ENCODE measurements around the gene ZNF787. TPM values are rescaled to one million over a fixed set of nuclear protein-coding genes. Genes with fewer than 3 reads are reported as not detected.

Gene ZNF787
- total and polyA plus RNA-seq, 10 of the 15 experiments (the other 5 are each of a cell fraction or from before 2014, with no cell fraction given): 0.23 to 39.9 (median 4.1) TPM

- ChIA-PET RAD21 (ENCODE audit: unreplicated experiment) (no interaction called here), CTCF (no interaction called here), POLR2A (no interaction called here), SMC1A (ENCODE audit: uncharacterized antibody, unreplicated experiment) (no interaction called here)
- Histone ChIP-seq H4K20me1 (ENCODE audit: control insufficient read depth, insufficient read depth) (no peaks in the 10 kb centered on the region), H3K27ac (ENCODE audit: control insufficient read depth, insufficient read depth) (no peak overlapping the region), H3K4me1 (ENCODE audit: control insufficient read depth, insufficient read depth, low read length) (peaks cover 9% of the 10 kb centered on the region), H3K9me3 (replicated peaks; ENCODE audit: control insufficient read depth, insufficient read depth, low read length) (no peaks in the 10 kb centered on the region), H3K9ac (ENCODE audit: control insufficient read depth, insufficient read depth, low read length) (no peak overlapping the region), H3K4me2 (ENCODE audit: control insufficient read depth, insufficient read depth) (no peak overlapping the region), H3K4me3 (no peak overlapping the region), H2AFZ (ENCODE audit: control insufficient read depth, low read depth, low read length) (no peak overlapping the region), H3K27me3 (replicated peaks in 1 of 2; ENCODE audit: control insufficient read depth in 2 of 2, insufficient read depth in 2 of 2, low read length in 1 of 2) (no peaks in the 10 kb centered on the region), H3K36me3 (ENCODE audit: control insufficient read depth in 2 of 2, insufficient read depth in 2 of 2, low read length in 1 of 2) (no peaks in the 10 kb centered on the region), H3K79me2 (ENCODE audit: control insufficient read depth, insufficient read depth, low read length) (no peaks in the 10 kb centered on the region)
- no peak for TF ChIP-seq EP300 (IDR thresholded peaks at IDR 0.05; ENCODE audit: borderline replicate concordance in 1 of 2, control insufficient read depth in 1 of 2, low read depth in 2 of 2, low read length in 2 of 2)
- no peak for TF ChIP-seq IKZF2 (IDR thresholded peaks at IDR 0.05)
- no peak for TF ChIP-seq ATF2 (IDR thresholded peaks at IDR 0.05; ENCODE audit: low read length)
- no peak for TF ChIP-seq KDM1A (IDR thresholded peaks at IDR 0.05; ENCODE audit: borderline replicate concordance)
- no peak for TF ChIP-seq BACH1 (IDR thresholded peaks at IDR 0.05; ENCODE audit: borderline replicate concordance)
- no peak for TF ChIP-seq TARDBP (IDR thresholded peaks at IDR 0.05; ENCODE audit: borderline replicate concordance)
- no peak for TF ChIP-seq HDAC2 (IDR thresholded peaks at IDR 0.05)
- no peak for TF ChIP-seq HSF1 (IDR thresholded peaks at IDR 0.05; ENCODE audit: low read depth, low read length)
- TF ChIP-seq ZNF24 (IDR thresholded peaks at IDR 0.05): no peak
- no peak for TF ChIP-seq USF2 (IDR thresholded peaks at IDR 0.05; ENCODE audit: borderline replicate concordance, low read depth, low read length)
- no TSS peak for BruUV-seq (replicated peaks)
- intact Hi-C loops (cut with micrococcal nuclease; ENCODE audit: unreplicated experiment): no loop called here
- in situ Hi-C loops (cut with MboI): loop anchor here (25.0 kb wide), 1 partner anchor 1682 kb away; the partner anchor contains the start of gene ZNF552
- ATAC-seq: no peak
- 70% methylated on average over 7 of the region's 7 CpGs for WGBS (ENCODE audit: insufficient coverage, insufficient replicate concordance, low lambda C conversion rate, missing lambda C conversion rate)
- no peak for DNase-seq (ENCODE audit: low read depth, low spot score)
- no peak for FAIRE-seq
Measured at GRCh38 chr19:56130006-56130405, 8.9 kb upstream of the ZNF787 start.

All from GM12878 (cell line).